Neural cell (in vitro differentiated cells): ENCODE measurements around the gene NECTIN1.

Experiments
- CTCF ChIP-seq: fragments of 450-650 bp; IDR thresholded peaks from 2 replicates; pipeline ENCODE4 v1.5.1; 2014; ENCODE audit warnings: antibody characterized with exemption, mild to moderate bottlenecking, moderate library complexity; ENCODE audit not compliant: poor library complexity, severe bottlenecking
- EP300 ChIP-seq: fragments of 450-650 bp; conservative IDR thresholded peaks from 2 replicates; pipeline ENCODE4 v1.6.1; 2014; ENCODE audit warnings: antibody characterized with exemption, mild to moderate bottlenecking, moderate library complexity; ENCODE audit not compliant: poor library complexity, severe bottlenecking
- EZH2 ChIP-seq: fragments of 200-600, 300-800 bp; shearing (Covaris generic), sonication (generic); IDR thresholded peaks from 2 replicates; pipeline ENCODE4 v1.6.1; 2014; ENCODE audit warnings: antibody characterized with exemption, low read length, borderline replicate concordance, mild to moderate bottlenecking; ENCODE audit not compliant: insufficient read depth, poor library complexity, severe bottlenecking
- MXI1 ChIP-seq: fragments of 450-650 bp; conservative IDR thresholded peaks from 2 replicates; pipeline ENCODE4 v1.6.1; 2014; ENCODE audit warnings: antibody characterized with exemption, mild to moderate bottlenecking; ENCODE audit not compliant: poor library complexity, severe bottlenecking
- POLR2AphosphoS5 ChIP-seq: IDR thresholded peaks from 2 replicates; pipeline ENCODE4 v1.6.1; 2012
- RAD21 ChIP-seq: fragments of 450-650 bp; conservative IDR thresholded peaks from 2 replicates; pipeline ENCODE4 v1.6.1; 2014; ENCODE audit warnings: antibody characterized with exemption, mild to moderate bottlenecking, moderate library complexity
- REST ChIP-seq: IDR thresholded peaks from 2 replicates; pipeline ENCODE4 v1.6.1; 2012; ENCODE audit warnings: borderline replicate concordance
- TAF1 ChIP-seq: IDR thresholded peaks from 2 replicates; pipeline ENCODE4 v1.6.1; 2012; ENCODE audit warnings: low read depth

- no peak for TF ChIP-seq CTCF
- no peak for TF ChIP-seq RAD21
- TF ChIP-seq TAF1 = no peak
- TF ChIP-seq MXI1 = no peak
- no peak for TF ChIP-seq EP300
- no peak for TF ChIP-seq POLR2AphosphoS5
- no peak for TF ChIP-seq EZH2
- TF ChIP-seq REST = no peak
These were observed 89.3 kb downstream of the NECTIN1 start for GRCh38 chr11:119639642-119640205.
